Endothelial cell of hepatic sinusoid (primary cell): ENCODE data around the gene TMEM30A.

ENCODE experiments used
- in situ Hi-C: cut with HindIII; loops from 2 replicates; pipeline ENCODE4 v1.10.0; 2017; ENCODE audit warnings: low sequenced_read_pairs

The TMEM30A gene

GRCh38 chr6:75292555-75292954, 8.0 kb upstream of the TMEM30A start:
- in situ Hi-C loops: no loop called here

GRCh38 chr6:75291744-75292143, 7.2 kb upstream of the TMEM30A start:
- in situ Hi-C loops: no loop called here

GRCh38 chr6:75291331-75291730, 6.7 kb upstream of the TMEM30A start:
- in situ Hi-C loops: no loop called here

- in situ Hi-C loops: no loop called here
Measured at GRCh38 chr6:75290136-75290945, 5.7 kb upstream of the TMEM30A start.

- in situ Hi-C loops: no loop called here
Measured at GRCh38 chr6:75288023-75288422, 3.4 kb upstream of the TMEM30A start.

- in situ Hi-C loops: no loop called here
Measured at GRCh38 chr6:75287424-75287823, 2.8 kb upstream of the TMEM30A start.

- in situ Hi-C loops: no loop called here
Measured at GRCh38 chr6:75286955-75287354, 2.4 kb upstream of the TMEM30A start.

- in situ Hi-C loops: no loop called here
Measured at GRCh38 chr6:75285283-75285639, 669 bp upstream of the TMEM30A start.

- in situ Hi-C loops: no loop called here
Measured at GRCh38 chr6:75283907-75284631, 523 bp downstream of the TMEM30A start.

- in situ Hi-C loops: no loop called here
Measured at GRCh38 chr6:75282706-75283105, 1.9 kb downstream of the TMEM30A start.

GRCh38 chr6:75281653-75282052, 2.9 kb downstream of the TMEM30A start:
- in situ Hi-C loops: no loop called here

GRCh38 chr6:75280131-75280855, 4.3 kb downstream of the TMEM30A start:
- in situ Hi-C loops: no loop called here

- in situ Hi-C loops: no loop called here
Measured at GRCh38 chr6:75279418-75279817, 5.2 kb downstream of the TMEM30A start.

- in situ Hi-C loops: no loop called here
Measured at GRCh38 chr6:75278474-75279077, 6.0 kb downstream of the TMEM30A start.

GRCh38 chr6:75275067-75275466, 9.5 kb downstream of the TMEM30A start:
- in situ Hi-C loops: no loop called here

GRCh38 chr6:75273009-75273408, 11.6 kb downstream of the TMEM30A start:
- in situ Hi-C loops: no loop called here

GRCh38 chr6:75272145-75272840, 12.3 kb downstream of the TMEM30A start:
- in situ Hi-C loops: no loop called here

- in situ Hi-C loops: loop anchor here (5.0 kb wide), 2 partner anchors 78 to 258 kb away; no protein-coding TSS in a partner anchor
Measured at GRCh38 chr6:75268988-75269354, 15.6 kb downstream of the TMEM30A start.

- in situ Hi-C loops: loop anchor here (5.0 kb wide), 2 partner anchors 79 to 259 kb away; no protein-coding TSS in a partner anchor
Measured at GRCh38 chr6:75268121-75268987, 16.2 kb downstream of the TMEM30A start.

GRCh38 chr6:75267461-75267860, 17.1 kb downstream of the TMEM30A start:
- in situ Hi-C loops: loop anchor here (5.0 kb wide), 2 partner anchors 80 to 260 kb away; no protein-coding TSS in a partner anchor
